Ureter (tissue), 1 donor: Measurements from ENCODE around the gene FTCDNL1. TPM values are rescaled to one million over a fixed set of nuclear protein-coding genes. Genes with fewer than 3 reads are reported as not detected.

Experiments used
- DNase-seq: peaks from one replicate; pipeline ENCODE4 v3.0.0-alpha.2; 2020; ENCODE audit warnings: low spot score
- total RNA-seq: library from RNA; stranded (reverse); gene quantifications from one replicate; pipeline ENCODE4 v1.2.4, GENCODE V29; 2023
- donor health status: DM: yes; HTN: yes; CAD: no.

FTCDNL1 gene
- total RNA-seq, 1 donor from 2014 or later, result 1.5 TPM

- DNase-seq, result no peak
These were observed 8.2 kb downstream of the FTCDNL1 start for GRCh38 chr2:199842631-199843395.

- no peak for DNase-seq
These were observed 9.6 kb downstream of the FTCDNL1 start for GRCh38 chr2:199841409-199841808.

GRCh38 chr2:199838399-199838798 is 12.6 kb downstream of the FTCDNL1 start:
- no peak for DNase-seq

- DNase-seq, result no peak
These were observed 14.0 kb downstream of the FTCDNL1 start for GRCh38 chr2:199836943-199837342.

GRCh38 chr2:199833525-199833924 is 17.5 kb downstream of the FTCDNL1 start:
- DNase-seq, result no peak

- no peak for DNase-seq
These were observed 20.5 kb downstream of the FTCDNL1 start for GRCh38 chr2:199830531-199830930.

GRCh38 chr2:199829628-199830027 is 21.4 kb downstream of the FTCDNL1 start:
- no peak for DNase-seq

- DNase-seq, result no peak
These were observed 31.2 kb downstream of the FTCDNL1 start for GRCh38 chr2:199819746-199820145.

- DNase-seq, result no peak
These were observed 32.2 kb downstream of the FTCDNL1 start for GRCh38 chr2:199818754-199819153.

- DNase-seq, result no peak
These were observed 33.0 kb downstream of the FTCDNL1 start for GRCh38 chr2:199818026-199818425.

- no peak for DNase-seq
These were observed 36.2 kb downstream of the FTCDNL1 start for GRCh38 chr2:199814817-199815211.

- no peak for DNase-seq
These were observed 36.7 kb downstream of the FTCDNL1 start for GRCh38 chr2:199814101-199814816.

- no peak for DNase-seq
These were observed 38.5 kb downstream of the FTCDNL1 start for GRCh38 chr2:199812493-199812892.

- no peak for DNase-seq
These were observed 39.6 kb downstream of the FTCDNL1 start for GRCh38 chr2:199811346-199811745.

GRCh38 chr2:199810422-199811171 is 40.4 kb downstream of the FTCDNL1 start:
- DNase-seq, result no peak

- no peak for DNase-seq
These were observed 43.0 kb downstream of the FTCDNL1 start for GRCh38 chr2:199807966-199808365.

- DNase-seq, result no peak
These were observed 44.8 kb downstream of the FTCDNL1 start for GRCh38 chr2:199806179-199806578.

GRCh38 chr2:199804831-199805230 is 46.2 kb downstream of the FTCDNL1 start:
- DNase-seq, result no peak

GRCh38 chr2:199798831-199799580 is 52.0 kb downstream of the FTCDNL1 start:
- DNase-seq, result no peak

GRCh38 chr2:199797431-199798403 is 53.3 kb downstream of the FTCDNL1 start:
- no peak for DNase-seq

GRCh38 chr2:199792381-199792780 is 58.6 kb downstream of the FTCDNL1 start:
- DNase-seq, result no peak
